Stimulated activated CD8-positive, alpha-beta memory T cell treated with anti-CD3 and anti-CD28 coated beads, Interleukin-4, amount 100 ng/mL, for 48 hours (primary cell): ENCODE data around the gene CYP39A1.

Source experiments
- DNase-seq: peaks from one replicate; pipeline ENCODE4 v3.0.0-alpha.2; 2020

CYP39A1 gene

DNA sequence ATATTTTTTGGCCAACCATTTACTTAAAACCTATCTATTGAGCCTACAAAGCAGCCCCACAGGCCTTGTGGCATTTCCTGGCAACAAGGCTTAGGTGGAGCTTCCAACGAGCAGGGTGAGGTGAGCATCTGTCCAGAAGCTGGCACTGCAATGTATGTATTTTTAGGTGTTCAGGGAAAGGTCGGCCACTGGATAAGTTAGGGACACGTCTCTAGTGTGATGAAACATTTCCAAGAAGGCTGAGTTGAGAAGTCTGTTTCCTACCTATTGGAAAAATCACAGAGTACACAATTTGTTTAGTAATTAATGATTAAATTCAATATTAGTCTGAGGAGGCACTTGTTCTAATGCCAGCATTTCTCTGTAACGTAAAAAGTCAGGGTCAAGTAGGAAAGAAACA, 143.6 kb downstream of the CYP39A1 start:
- DNase-seq: no peak

DNA sequence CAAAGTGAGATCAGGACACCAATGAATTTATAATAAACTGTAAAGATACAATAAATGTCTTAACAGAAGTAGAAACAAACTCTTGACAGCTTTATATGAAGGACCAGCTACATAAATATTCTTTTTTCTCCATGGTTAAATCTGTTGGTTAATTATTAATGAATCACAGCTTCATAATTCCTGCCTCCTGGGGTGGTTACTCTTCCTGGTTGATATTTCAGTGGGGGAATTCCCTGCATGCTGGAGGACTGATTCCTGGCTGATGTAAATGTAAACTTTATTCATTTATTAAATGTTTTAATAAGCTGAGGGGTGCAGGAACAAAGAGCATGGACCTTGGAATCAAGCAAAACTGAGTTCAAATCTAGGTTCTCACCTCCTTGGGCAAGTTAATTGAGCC, 145.2 kb downstream of the CYP39A1 start:
- no peak for DNase-seq

DNA sequence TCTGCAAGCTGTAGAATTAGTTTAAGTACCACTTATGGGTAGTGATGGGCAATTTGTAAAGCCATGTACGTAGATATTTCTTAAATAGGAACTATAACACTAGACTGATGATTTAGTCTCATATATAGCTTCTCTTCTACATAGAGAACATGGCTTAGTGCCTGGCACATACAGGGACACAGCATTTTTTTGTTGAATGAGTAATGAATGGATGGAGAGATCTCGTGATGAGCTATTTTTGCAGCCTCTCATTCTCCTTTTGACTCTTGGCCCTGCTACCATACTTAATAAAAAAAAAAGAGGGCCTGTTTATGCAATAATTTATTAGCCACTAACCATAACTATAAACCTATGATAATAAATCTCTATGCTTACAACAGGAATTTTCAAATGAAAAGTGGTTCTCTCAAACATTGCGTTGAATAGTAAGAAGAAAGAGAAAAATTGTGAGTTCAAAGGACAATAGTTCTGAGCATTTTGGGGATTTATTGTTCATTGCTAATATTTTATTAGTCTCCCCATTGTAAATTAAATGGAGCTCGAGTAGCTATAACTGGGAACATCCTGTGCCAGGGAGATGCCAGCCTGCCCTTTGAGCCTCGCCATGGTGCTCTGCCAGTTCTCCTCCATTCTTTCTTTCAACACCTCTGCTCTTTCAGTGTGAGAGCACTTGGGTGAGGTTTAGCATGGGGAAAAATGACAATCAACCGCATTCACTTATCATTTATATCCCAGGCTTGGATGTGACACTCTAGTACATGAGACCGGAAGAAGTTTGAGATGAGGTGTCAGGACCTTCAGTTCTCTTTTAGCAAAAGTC, 146.7 kb downstream of the CYP39A1 start:
- no peak for DNase-seq

DNA sequence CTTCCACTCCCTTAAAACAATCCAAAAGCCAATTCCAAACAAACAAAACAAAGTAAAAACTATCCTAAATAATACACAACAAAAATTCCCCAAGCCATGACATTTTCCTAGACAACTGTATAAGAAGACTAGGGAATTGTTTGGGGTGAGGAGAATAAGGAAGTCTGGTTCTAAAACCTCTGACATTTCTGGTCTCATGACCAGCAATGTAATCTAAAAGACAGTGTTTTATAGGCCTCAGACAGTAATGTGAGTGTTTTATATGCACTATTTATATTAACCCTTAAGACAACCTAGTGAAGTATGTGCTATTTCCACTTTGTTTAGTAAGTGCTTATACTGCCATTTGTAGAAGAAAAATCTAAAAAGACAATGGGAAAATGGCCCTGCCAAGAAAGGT, 148.4 kb downstream of the CYP39A1 start:
- no peak for DNase-seq

DNA sequence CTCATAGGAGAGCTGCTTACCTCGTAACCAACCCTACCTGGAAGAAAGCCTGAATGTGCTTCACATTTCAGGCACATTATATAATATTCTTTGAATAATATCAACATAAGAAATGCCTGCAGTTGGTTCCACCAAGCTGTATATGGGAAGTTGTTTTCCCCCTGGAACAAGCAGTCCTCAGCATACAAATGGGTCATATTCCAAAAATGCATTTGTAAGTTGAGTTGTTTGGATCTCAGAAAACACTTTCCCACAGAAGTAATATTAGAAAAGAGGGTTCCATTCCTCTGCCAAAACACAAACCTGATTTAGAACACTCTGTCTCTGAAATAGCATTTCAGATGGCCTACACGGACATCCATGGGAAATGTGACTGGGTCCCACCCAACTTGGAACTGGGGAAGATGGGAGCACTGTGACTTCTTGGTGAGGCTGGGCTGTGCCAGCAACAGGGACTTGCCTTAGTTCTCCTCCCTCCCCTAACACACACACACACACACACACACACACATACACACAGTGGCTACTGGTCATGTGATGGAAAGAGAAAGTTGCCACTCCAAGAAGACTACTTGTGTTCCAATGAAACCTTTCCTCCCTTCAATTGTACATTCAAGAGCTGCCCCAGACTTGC, 150.0 kb downstream of the CYP39A1 start:
- DNase-seq: no peak

DNA sequence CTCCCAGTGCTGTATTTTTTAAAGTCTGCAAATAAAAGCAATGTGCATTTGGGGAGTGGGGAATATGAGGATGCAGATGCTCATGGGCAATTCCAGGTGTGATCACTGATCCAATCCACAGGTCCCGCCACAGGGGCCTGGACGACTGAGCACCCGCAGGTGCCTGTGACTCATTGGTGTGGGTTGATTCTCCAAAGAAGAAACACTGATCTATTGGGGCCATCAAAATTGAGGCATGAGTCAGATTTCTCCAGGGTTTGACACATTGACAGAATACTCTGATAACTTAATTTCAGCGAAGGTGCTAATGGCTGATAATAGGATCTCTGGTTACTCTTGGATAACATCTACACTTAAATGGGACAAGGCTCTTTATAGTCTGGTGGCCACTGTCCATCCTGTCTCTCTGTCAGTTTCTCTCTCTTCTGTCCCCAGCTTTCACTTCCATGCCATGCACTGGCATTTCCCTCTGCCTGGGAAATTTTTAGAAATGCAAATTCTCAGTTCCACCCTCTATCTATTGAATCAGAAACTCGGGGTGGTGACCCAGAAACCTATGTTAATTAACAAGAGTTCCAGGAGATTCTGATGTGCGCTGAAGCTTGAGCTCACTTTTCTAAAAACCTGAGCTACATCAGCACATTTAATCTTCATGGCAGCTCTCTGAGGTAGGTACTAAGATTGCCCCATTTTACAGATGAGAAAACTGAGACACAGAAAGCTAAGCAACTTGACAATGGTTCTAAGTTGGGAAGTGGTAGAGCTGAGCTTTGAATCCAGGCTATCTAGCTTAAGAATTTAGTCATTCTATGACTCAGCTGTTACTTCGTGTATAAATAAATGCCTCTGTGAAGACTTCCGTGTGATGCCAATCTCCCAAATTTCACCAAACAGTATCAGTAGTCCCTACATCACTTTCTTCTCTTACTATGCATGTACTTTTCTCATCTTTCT, 151.2 kb downstream of the CYP39A1 start:
- DNase-seq: no peak

DNA sequence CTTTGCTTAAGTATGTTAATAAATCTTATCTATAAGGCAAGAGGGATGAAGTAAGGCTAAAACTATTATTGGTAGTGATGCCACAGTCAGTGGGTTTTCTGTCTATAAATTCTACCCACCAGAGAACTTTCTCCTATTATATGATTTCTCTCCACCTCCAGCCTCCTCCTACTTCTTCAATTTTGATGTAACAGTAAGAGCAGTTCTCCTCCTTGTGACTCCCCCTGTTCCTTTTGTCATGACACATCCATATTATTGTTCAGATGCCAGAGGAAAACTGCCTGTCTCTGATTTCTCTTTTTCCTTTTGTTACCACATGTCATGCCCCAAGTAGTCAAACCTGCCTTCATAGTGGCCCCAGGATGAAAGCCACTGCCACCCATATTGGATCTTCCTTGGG, 152.2 kb downstream of the CYP39A1 start:
- no peak for DNase-seq
